ENCODE data around the gene LSM7. TPM values are rescaled to one million over a fixed set of nuclear protein-coding genes. Genes with fewer than 3 reads are reported as not detected.

LSM7 gene
- total RNA-seq, 1 donor from 2014 or later: 183 TPM

DNA sequence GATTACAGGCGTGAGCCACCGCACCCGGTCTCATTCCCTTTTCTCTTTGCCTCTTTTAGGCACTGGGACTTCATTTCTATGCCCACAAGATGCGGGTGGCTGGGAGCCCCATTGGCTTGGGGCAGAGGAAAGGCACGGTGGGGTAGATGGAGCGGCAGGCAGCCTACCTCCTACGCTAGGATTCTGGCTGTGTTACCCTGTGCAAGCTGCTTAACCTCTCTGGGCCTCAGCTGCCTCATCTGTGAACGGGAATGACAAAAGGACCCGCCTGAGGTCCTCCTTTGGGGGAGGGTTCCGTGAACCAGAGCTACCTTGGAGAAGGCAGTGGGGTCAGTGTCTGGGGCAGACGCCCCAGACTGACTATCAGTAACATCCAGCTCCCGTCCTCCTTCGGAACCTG, 11.1 kb downstream of the LSM7 start:
- peaks cover 18% of the 10 kb centered on the region for H3K9me3 Mint-ChIP-seq
- Histone ChIP-seq H3F3A (ENCODE audit: low read depth) (peaks cover 4% of the 10 kb centered on the region), H3K4me2 (no peak overlapping the region), H3K27me3 (peaks cover 28% of the 10 kb centered on the region), H3K9me3 (ENCODE audit: low read depth) (no peaks in the 10 kb centered on the region), H4K20me1 (ENCODE audit: low read depth) (no peaks in the 10 kb centered on the region), H3K9ac (no peak overlapping the region), H3K4me3 (no peak overlapping the region), H3K27ac (no peak overlapping the region), H2AFZ (replicated peaks) (no peak overlapping the region), H3K36me3 (no peaks in the 10 kb centered on the region), H3K79me2 (ENCODE audit: low read depth) (no peaks in the 10 kb centered on the region), H3K4me1 (peaks cover 4% of the 10 kb centered on the region)
- TF ChIP-seq EZH2 (IDR thresholded peaks at IDR 0.05) (no peak), EZH2phosphoT487 (IDR thresholded peaks at IDR 0.05) (no peak)
- TF ChIP-seq, protein P1, sequence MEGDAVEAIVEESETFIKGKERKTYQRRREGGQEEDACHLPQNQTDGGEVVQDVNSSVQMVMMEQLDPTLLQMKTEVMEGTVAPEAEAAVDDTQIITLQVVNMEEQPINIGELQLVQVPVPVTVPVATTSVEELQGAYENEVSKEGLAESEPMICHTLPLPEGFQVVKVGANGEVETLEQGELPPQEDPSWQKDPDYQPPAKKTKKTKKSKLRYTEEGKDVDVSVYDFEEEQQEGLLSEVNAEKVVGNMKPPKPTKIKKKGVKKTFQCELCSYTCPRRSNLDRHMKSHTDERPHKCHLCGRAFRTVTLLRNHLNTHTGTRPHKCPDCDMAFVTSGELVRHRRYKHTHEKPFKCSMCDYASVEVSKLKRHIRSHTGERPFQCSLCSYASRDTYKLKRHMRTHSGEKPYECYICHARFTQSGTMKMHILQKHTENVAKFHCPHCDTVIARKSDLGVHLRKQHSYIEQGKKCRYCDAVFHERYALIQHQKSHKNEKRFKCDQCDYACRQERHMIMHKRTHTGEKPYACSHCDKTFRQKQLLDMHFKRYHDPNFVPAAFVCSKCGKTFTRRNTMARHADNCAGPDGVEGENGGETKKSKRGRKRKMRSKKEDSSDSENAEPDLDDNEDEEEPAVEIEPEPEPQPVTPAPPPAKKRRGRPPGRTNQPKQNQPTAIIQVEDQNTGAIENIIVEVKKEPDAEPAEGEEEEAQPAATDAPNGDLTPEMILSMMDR (IDR thresholded peaks at IDR 0.05): no peak
- no peaks in the 10 kb centered on the region for H3K36me3 Mint-ChIP-seq
- H3K27ac Mint-ChIP-seq: no peak overlapping the region
- DNase-seq (ENCODE audit: low spot score): no peak
- no peak overlapping the region for H3K4me3 Mint-ChIP-seq
- H3K27me3 Mint-ChIP-seq (ENCODE audit: insufficient read depth, low read depth): peaks cover 17% of the 10 kb centered on the region
- H3K4me1 Mint-ChIP-seq: peaks cover 11% of the 10 kb centered on the region

GRCh38 chr19:2315818-2316353, 12.5 kb downstream of the LSM7 start:
- no peak overlapping the region for H3K4me3 ChIP-seq
- TF ChIP-seq EZH2 (IDR thresholded peaks at IDR 0.05): no peak
- TF ChIP-seq, protein P1 (IDR thresholded peaks at IDR 0.05): peak; percentile 81
- H3K27ac ChIP-seq: no peak overlapping the region
- peak overlapping the region; percentile 18 for H3K4me2 ChIP-seq
- no peaks in the 10 kb centered on the region for H3K36me3 ChIP-seq
- H3K27ac Mint-ChIP-seq: no peak overlapping the region
- peaks cover 18% of the 10 kb centered on the region for H3K9me3 Mint-ChIP-seq
- H3K4me1 ChIP-seq: peaks cover 4% of the 10 kb centered on the region
- H3K36me3 Mint-ChIP-seq: no peaks in the 10 kb centered on the region
- no peaks in the 10 kb centered on the region for H3K79me2 ChIP-seq (ENCODE audit: low read depth)
- no peak overlapping the region for H3K9ac ChIP-seq
- peak overlapping the region; percentile 26 for H2AFZ ChIP-seq (replicated peaks)
- DNase-seq (ENCODE audit: low spot score): peak; percentile 86
- H3K9me3 ChIP-seq (ENCODE audit: low read depth): no peaks in the 10 kb centered on the region
- peaks cover 11% of the 10 kb centered on the region for H3K4me1 Mint-ChIP-seq
- H3K27me3 Mint-ChIP-seq (ENCODE audit: insufficient read depth, low read depth): peaks cover 19% of the 10 kb centered on the region
- H3K27me3 ChIP-seq: peaks cover 33% of the 10 kb centered on the region
- H3K4me3 Mint-ChIP-seq: no peak overlapping the region
- H4K20me1 ChIP-seq (ENCODE audit: low read depth): no peaks in the 10 kb centered on the region
- peaks cover 4% of the 10 kb centered on the region for H3F3A ChIP-seq (ENCODE audit: low read depth)

DNA sequence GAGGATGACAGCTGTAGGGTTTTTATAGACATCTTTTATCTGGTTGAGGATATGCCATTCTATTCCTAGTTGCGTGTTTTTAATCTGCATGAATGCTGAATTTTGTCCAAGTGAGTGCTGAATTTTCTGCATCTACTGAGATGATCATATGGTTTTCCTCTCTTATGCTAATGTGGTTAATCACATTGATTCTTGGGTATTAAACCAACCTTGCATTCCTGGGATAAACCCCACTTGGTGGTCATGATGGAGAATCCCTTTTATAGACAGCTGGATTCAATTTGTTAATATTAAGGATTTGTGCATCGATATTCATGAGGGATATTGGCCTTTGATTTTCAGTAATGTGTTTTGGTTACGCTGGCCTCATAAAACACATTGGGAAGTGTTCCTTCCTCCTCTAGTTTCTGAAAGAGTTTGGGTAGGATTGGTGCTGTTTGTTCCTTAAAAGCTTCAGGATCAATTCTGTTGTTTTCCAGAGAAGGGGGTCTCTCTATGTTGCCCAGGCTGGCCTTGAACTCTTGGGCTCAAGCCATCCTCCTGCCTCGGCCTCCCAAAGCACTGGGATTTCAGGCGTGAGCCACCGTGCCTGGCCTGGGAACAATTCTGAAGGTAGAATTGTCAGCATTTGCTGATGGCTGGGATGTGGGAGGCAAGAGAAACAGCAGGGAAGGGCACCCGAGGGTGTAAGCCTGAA, 13.1 kb downstream of the LSM7 start:
- peaks cover 4% of the 10 kb centered on the region for H3K4me1 ChIP-seq
- H3F3A ChIP-seq (ENCODE audit: low read depth): peaks cover 4% of the 10 kb centered on the region
- H3K9me3 ChIP-seq (ENCODE audit: low read depth): no peaks in the 10 kb centered on the region
- TF ChIP-seq EZH2 (IDR thresholded peaks at IDR 0.05) (no peak), EZH2phosphoT487 (IDR thresholded peaks at IDR 0.05) (no peak)
- TF ChIP-seq, protein P1 (IDR thresholded peaks at IDR 0.05): no peak
- no peaks in the 10 kb centered on the region for H3K79me2 ChIP-seq (ENCODE audit: low read depth)
- no peak overlapping the region for H3K4me2 ChIP-seq
- H4K20me1 ChIP-seq (ENCODE audit: low read depth): no peaks in the 10 kb centered on the region
- no peaks in the 10 kb centered on the region for H3K36me3 Mint-ChIP-seq
- H3K9ac ChIP-seq: no peak overlapping the region
- H3K4me3 Mint-ChIP-seq: peak overlapping the region; percentile 28
- H3K4me3 ChIP-seq: no peak overlapping the region
- no peaks in the 10 kb centered on the region for H3K36me3 ChIP-seq
- no peak for DNase-seq (ENCODE audit: low spot score)
- H3K27me3 Mint-ChIP-seq (ENCODE audit: insufficient read depth, low read depth): peaks cover 18% of the 10 kb centered on the region
- H2AFZ ChIP-seq (replicated peaks): no peak overlapping the region
- H3K27me3 ChIP-seq: peaks cover 36% of the 10 kb centered on the region
- no peak overlapping the region for H3K27ac ChIP-seq
- H3K27ac Mint-ChIP-seq: no peak overlapping the region
- H3K9me3 Mint-ChIP-seq: peaks cover 18% of the 10 kb centered on the region
- peaks cover 11% of the 10 kb centered on the region for H3K4me1 Mint-ChIP-seq
